HG02943 (cell line): Measurements from ENCODE around the gene AUTS2.

Experiments
- ATAC-seq: cut with Tn5 transposase; IDR thresholded peaks from one replicate; pipeline ENCODE4 v1.9.1; 2021; ENCODE audit warnings: mild to moderate bottlenecking, low read depth, moderate library complexity; ENCODE audit not compliant: unreplicated experiment

AUTS2 gene

DNA sequence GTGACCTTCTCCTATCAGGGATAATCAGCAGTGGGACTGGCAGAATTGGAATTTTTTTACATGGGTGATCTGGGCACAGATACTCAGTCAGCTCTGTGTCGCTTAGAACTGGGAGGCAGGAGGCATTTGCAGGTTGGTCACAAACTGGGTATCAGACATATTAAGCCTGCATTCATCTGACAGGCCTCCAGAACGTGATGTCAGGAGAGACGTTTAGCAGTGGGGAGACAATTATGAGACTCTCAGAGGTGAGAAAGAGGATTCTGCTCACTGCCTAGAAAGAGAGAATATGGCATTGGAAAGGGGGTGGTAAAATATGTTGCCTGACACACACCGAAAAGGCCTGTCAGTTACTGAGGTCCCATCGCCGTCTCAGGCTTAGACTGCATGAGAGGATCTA lies 816.1 kb downstream of the AUTS2 start:
- no peak for ATAC-seq

DNA sequence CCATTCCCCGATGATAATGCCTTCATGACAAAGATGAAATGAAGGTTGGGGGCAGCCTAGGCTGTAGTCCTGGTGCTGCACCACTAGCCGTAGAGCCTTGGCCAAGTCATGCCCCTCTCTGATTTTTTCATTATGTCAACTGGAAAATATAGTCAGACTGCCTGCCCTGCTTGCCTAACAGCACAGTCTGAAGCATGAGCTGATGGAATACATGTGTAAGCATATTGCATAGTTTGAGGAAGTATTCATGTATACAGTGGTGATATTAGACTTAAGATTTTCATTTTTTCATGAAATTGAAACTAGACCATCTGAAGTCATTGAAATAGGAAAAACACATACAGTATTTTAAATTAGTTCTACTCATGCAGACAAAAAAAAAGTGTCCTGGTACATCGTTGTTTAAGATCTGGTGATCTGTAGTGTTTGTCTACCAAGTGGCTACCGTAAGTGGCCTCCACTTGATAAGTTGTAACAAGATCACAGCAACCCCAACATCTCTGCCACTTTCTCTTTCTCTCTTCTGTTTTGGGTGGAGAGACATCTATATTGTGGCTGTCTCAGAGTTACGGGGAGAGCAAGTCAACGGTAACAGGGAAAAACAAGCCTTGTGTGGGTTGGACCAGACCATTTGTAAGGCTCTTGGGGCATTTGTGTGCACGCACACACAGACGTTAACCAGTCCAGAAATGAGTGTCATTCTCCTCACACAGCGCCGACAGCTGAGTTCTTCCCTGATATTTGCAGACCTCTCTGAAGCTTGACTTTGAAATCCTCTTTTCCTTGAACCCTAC lies 817.1 kb downstream of the AUTS2 start:
- ATAC-seq = no peak

DNA sequence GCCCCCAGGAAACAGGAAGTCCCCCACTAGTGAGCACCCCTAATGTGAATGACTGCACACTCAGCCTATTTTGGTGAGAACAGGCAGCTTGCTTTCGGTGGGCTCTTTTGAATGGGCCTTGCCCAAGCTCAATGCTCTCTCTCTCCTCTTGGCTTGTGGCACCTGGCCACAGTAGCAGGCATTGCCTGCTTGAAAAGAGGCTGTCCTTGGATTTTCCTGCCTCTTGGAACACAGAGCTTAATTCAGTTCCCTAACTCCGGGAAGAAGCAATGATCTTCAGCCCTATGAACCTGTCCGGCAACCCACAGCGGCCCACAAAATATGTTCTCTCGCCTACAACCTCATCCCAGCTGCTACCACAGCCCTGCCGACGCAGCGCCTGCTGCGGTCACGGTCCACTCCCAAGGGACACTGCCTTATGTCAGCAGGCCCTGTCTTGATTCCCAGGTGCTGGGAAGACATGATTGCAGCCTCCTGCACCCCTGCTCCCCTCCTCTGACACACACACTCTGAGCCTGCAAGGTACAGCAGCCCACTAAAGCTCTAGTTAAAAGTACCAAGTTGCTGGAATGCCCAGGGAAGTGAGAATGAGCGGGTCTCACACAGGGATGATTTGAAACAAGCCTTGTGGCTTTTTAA lies 818.2 kb downstream of the AUTS2 start:
- peak; percentile 57 for ATAC-seq

DNA sequence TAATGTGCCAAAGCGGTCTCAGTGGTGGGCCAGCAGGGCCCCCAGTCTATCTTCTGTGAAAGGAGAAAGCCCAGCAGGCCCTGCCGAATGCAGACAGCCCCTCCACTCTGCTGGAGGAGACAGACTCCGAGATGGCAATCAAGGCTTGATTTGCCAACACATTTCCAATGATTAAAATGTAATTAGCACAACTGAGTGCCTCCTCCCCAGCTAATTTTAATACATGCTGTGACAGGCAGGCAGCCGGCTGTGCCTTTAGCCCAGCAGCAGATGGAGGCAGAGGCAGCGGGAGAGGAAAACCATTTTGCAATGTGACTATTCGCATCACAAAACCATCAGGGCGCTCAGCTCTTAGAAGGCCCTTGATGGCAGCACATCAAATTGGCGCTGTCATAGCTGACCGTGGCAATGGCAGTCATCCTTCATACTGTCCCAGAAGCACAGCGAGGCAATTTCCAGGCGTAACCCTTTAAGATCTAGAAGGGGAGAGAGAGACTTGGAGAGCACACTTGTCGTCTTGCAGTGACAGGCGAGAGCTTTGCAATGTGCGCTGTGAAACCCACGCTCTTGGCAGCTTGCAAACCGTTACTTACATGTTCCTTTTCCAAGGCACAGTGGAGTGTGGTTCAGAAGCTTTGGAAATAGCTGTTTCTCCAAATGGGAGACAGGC lies 818.8 kb downstream of the AUTS2 start:
- ATAC-seq = no peak

DNA sequence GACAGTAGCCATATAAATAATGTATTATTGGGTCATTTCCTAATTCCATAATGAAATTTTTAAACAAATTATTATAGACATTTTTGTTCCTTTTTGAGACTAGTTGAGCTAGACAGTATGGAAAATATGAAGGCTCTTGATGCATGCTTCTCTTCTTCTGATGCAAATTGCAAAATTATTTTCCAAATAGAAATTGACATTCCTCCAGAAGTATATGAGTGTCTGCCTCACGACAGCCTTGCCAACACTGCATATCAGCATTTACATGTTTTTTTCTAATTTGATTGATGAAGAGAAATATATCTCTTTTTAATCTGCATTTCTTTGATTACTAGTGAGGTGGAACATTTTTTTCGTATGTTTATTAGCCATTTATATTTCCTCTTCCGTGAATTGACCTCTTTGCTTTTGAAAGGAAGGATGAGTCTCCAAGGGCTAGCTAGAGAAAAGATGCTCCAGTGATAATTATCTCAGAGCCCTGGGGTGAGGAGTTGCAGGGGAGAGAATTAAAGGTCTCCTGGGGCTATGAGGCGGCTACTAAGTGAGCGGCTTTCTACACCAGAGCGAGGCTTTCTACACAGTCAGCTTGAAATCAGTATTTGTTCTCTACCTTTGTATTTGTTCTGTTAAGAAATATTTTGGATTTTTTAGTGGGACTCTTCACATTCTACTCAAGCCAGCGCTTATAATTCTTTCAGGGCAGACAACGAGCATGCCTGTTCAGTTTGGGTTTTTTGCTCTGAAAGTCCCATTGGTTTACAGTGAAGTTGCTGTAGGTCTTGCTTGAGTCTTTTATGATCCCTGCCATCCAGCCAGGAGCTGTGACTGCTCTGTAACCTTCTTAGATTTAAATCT lies 821.5 kb downstream of the AUTS2 start:
- no peak for ATAC-seq

DNA sequence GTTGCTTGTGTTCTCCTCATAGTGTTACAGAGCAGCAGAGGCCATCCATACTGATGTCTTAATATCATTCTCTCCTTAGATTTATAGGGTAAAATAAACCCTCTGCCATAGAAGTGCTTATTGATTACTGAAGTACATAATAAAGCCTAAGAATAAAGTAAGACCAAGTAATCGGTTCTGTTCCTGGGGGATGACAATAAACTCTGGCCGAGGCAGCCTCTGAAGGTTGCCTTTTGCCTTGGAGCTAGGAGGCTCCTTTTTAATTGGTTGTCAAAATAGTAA lies 822.0 kb downstream of the AUTS2 start:
- no peak for ATAC-seq

DNA sequence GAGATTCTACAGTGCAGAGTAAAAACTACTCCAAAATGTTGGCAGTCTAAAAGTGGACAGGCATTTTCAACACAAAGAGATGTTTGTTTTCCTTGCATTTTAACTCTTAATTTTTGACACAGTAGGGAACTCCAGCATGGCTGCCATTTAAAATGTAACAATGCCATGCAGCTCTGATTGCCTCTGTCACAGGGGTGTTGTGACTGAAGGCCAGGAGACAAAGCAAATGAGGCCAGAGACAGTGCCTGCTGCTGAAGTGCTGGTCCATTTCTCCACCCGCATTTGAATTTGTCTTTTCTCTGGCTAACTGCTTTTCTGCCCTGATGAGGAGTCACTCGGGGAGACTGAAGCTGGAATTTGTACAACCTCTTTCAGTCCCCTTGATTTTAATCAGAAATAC lies 823.0 kb downstream of the AUTS2 start:
- no peak for ATAC-seq

DNA sequence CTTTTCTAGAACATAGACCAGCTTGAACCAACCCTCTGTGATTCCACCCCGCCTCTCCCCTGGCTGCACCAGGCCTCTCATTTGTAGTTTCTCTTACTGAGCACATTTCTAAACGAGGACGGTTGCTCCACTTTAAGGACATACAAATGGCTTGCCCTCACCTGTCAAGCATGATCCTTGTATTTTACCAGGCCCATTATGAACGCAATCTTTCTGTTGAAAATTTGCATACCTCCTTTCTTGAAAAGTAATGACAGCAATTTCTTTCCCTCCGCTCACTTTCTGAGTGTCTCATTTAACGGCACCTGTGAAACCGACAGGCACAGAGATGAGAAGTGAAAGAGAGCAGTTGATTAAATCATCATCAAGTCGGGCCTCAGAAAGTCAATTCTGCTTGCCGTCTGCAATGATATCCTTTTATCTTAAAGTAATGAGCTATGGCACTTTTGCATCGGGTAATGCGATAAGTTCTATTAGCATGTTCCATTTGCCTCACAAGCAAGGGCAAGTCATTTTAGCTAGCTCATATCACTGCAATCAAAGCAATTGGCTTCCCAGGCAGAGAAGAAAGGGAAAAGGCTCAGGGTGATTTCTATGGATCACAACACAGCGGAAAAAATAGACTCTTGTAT lies 828.1 kb downstream of the AUTS2 start:
- ATAC-seq = no peak

DNA sequence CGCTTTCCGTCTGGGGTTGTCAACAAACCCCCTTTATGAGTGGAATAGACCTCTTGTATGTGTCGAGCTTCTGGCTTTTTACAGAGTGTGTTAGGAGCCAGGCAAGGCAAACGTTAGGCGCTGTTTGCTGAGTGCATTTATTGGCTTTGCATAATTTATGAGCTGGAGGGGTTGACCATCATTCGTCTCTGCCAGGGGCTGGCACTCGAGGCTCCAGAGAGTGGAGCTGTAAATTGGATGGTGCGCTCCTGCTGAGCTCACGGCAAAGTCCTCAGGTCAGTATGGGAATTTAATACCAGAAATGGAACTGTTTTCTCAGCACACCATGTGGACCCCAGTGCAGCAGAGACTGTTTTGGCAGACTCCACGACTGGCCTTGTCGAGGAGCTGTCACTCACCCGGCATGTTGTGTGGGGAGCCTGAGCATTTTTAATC lies 834.3 kb downstream of the AUTS2 start:
- no peak for ATAC-seq

DNA sequence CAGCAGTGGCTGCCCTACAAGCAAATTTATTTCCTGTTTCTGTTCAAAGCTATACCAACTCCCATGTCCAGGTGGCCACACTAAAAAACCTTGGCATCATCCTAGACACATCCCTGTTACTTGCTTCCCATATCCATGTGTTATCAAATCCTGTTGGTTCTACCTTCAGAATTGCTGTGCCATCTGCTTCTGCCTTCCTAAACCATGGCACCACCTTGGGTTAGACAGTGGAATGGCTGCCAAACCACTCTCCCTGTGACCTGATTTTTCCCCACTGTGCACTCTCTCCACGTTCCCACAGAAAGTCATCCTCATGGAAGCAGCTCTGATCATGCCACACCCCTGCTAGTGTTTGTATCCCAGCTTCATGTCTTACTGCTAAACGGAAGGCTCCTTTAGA lies 836.1 kb downstream of the AUTS2 start:
- no peak for ATAC-seq

DNA sequence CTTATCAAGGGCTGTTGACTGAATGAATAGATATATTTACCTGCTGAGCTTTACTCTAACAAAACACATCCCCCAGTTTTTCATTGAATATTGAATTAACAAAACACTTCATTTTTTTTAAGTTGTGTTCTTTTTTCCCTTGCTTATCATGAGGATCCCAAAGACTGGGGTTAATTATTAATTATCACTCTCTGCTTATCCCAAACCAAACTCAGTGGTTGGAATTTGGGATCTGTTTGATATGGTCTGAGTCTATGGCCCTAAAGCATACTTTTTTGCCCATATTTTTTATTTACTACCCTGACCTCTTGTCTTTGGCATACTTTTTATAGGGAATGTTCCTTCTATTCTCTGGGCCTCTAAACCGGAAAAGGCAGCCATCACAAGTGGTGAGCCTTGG lies 836.5 kb downstream of the AUTS2 start:
- no peak for ATAC-seq

DNA sequence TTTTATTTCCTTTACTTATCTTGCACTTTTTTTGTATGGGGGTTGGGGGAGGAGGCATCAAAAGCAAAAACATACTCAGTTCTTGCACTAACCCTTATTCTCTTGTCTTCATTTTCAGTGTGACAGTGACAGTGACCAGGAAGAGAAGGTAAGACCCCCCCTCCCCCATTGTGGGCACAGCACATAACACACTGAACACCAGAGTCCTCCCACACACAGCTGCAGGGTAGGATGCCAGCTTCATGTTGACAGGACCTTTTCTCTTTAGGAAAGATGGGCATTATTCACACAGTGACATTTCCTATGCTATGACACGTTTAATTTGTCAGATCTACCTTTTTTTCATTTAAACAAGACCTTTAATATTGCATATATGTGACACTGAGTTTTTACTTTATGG lies 837.4 kb downstream of the AUTS2 start:
- ATAC-seq = no peak

DNA sequence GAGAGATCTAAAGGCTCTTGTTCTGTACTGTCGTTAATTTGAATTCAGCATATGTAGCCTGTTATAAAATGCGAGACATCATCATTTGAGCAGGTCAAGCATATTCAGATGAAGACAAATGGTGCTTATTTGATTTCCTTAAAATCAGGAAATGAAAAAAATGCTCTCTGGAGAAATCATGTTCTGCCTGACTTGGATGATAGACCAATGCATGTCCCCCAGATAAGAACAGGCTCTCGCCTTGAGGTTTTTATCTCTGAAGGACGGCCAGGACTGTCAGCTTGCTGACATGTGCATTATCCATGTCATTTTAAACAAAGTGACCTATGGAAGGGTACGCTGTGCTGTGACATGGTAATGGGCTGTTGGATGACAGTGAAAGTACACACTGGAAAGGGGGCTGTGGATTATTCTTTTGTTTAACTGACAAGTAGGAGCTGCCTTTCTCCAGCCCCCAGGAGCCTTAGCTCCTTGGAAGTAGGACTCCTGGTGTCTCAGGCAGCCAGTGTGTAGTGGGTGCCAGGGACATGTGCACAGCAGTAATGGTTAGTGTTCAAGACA lies 838.6 kb downstream of the AUTS2 start:
- ATAC-seq = no peak

DNA sequence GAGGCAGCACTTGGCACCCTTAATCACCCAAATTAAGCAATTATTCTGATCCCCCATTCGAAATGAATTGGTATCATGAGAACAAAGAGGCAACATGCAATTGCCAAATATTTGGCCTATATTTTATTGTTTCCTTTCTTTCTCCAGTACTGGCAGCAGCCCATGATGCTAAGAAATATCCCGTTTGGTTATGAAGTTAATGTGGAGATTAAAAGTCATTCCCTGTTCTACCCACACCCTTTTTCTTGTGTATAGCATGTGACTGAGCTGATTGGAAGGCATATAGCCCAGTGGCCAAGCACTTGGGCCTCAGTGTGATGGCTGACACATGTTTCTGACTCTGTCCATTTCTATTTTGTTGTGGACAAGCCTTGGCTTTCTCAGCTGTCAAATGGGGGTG lies 841.4 kb downstream of the AUTS2 start:
- no peak for ATAC-seq

DNA sequence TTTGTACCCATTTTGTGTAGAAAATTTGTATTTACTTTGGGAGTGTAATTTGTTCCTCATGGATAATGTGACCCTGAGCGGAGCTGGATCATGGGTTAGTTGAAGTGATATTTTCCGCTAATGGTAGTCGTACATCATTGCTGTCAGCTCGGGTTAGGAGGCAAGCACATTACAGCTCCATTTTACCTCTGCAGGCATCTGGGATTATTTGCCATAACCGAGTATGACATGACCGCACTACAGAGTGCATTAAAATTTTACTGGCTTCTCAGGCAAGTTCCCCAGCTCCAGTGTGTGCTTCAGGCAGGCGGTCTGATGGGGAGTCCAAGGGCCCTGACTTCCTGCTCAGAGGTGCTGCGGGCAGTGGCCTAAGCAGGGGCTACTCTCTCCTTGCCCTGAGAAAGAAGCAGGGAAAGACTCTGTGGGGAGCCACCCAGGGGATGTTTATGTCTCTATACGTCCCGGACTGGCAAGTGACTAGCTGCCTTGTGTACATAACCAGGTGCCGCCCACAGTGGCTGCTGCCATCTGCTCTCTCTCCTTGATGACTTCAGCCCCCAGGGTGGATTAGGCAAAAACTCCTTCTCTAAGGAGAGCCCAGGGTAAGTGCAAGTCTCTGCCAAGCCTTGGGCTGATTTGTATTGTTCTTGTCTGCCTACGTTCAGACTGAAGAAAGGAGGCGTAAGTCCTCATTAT lies 848.3 kb downstream of the AUTS2 start:
- ATAC-seq = no peak

DNA sequence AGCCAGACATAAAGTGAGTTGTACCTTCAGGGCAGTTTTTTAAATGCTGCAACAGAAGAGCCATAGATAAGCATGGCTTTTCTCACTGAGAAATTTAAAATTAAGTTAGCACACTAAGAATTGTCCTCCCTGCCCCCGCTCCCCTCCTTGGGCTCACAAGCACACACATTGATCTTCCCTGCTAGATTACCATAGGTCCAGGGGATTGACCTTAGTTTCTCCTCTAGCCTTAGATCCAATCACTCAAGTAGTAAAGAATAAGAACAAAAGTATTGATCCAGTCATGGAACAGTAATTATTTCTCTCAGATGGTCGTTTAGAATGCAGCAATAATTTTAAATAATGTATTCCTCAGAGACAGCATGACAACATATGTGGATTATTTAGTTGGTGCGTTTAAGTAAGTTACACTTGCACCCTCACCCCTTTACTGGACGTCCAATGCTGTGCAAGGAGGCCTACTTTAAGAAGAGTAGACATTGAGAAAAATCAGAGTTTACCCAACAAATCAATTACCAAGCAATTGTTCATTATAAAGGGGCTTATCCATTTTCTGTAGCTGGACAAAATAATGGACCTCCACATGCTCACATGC lies 850.1 kb downstream of the AUTS2 start:
- no peak for ATAC-seq

DNA sequence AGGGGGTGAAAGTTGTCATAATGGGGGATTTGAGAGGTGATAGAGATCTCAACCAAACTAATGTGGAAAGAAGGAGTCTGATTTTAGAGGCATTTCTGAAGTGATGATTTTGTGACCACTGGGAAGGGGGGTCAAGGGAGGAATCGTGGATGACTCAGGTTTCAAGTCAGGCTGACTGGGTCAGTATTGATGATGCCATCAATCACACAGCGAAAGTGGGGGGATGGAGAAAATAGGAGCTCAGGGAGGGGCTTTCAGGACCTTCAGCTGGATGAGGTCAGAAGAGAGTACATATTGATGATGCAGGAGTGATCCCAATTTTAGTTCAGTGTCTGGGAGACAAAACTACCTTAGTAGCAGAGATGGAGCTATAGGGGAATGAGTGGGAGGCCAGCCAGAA lies 852.5 kb downstream of the AUTS2 start:
- ATAC-seq = no peak

DNA sequence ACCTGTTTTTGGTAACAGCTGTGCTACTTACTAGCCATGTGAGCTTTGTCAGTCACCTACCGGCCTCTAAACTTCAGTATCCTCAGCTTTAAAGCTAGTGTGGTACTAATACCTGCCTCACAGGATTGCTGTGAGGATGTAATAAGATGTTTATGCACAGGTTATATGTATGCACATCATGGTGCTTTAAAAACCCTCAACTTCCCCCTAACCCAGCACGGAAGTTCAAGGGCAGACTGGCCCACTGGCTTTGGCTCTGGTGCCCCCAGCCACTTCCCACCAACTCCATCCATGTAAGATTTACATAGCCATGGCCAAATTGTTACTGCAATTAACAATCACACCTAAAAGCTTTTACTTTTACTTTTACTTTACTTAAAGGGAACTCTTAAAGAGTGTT lies 857.6 kb downstream of the AUTS2 start:
- no peak for ATAC-seq

DNA sequence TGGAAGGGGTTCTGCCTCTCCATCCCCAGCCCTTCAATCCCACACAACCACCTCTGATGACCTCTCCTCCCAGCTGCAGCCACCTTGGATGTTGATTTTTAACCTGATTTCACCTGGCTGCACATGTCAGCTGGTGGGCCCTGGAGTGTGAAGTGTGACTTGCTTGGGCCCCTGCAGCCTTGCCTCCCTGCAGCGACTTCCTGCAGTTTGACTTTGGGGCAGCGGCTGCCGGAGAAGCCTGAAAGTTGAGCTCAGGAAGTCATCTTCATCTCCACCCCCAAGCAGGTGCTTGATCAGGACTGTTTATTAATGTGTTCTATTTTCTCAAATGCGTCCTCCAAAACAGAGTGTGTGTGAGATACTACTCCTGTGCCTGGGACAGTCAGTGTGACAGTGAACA lies 858.4 kb downstream of the AUTS2 start:
- peak; percentile 66 for ATAC-seq
